PC-3 (cell line): ENCODE measurements around the gene DSG3. TPM values are rescaled to one million over a fixed set of nuclear protein-coding genes. Genes with fewer than 3 reads are reported as not detected.

ENCODE experiments used
- ATAC-seq: fragments of 200-7000 bp; cut with Tn5 transposase; 2 replicates; pipeline ENCODE4 v1.9.1; 2020; ENCODE audit warnings: mild to moderate bottlenecking, moderate library complexity
- BruUV-seq: library from RNA; stranded (reverse); fragments of 400-500 nt; replicated peaks from 2 replicates; lab custom pipeline; 2021; lab: Mats Ljungman, UMichigan
- CTCF ChIA-PET: fragments of 300-600 bp; sonication (Branson Sonifier 250); formaldehyde crosslinking; loops from one replicate; lab custom pipeline; 2022; ENCODE audit warnings: antibody characterized with exemption; lab: Charles Lee
- POLR2A ChIA-PET: fragments of 300-600 bp; sonication (Branson Sonifier 250); formaldehyde crosslinking; loops from one replicate; lab custom pipeline; 2022; ENCODE audit warnings: antibody characterized with exemption; ENCODE audit not compliant: unreplicated experiment; lab: Charles Lee
- DNase-seq: peaks from one replicate; pipeline ENCODE4 v3.0.0-alpha.2; 2015
- H2AFZ ChIP-seq: fragments of 300-600 bp; sonication (generic); 2 replicates; pipeline ENCODE4 v1.6.0; 2016; ENCODE audit warnings: antibody characterized with exemption, low read length
- H3F3A ChIP-seq: fragments of 300-600 bp; sonication (generic); one replicate; pipeline ENCODE4 v1.6.0; 2017; ENCODE audit warnings: antibody characterized with exemption, low read length, control low read depth, mild to moderate bottlenecking; ENCODE audit not compliant: unreplicated experiment
- H3K27ac ChIP-seq: fragments of 300-600 bp; sonication (generic); 2 replicates; pipeline ENCODE4 v1.5.1; 2016; ENCODE audit warnings: mild to moderate bottlenecking, low read length
- H3K27me3 ChIP-seq: fragments of 300-600 bp; sonication (generic); 2 replicates; pipeline ENCODE4 v1.6.1; 2016; ENCODE audit warnings: low read length, mixed read lengths
- H3K36me3 ChIP-seq: fragments of 300-600 bp; sonication (generic); 2 replicates; pipeline ENCODE4 v1.6.1; 2016; ENCODE audit warnings: low read depth, mixed run types, low read length, mixed read lengths
- H3K4me1 ChIP-seq: fragments of 300-600 bp; sonication (generic); 2 replicates; pipeline ENCODE4 v1.5.1; 2016; ENCODE audit warnings: low read length; ENCODE audit not compliant: insufficient read depth
- H3K4me2 ChIP-seq: fragments of 300-600 bp; sonication (generic); 2 replicates; pipeline ENCODE4 v1.6.0; 2016; ENCODE audit warnings: low read length
- H3K4me3 ChIP-seq: fragments of 300-600 bp; sonication (generic); 2 replicates; pipeline ENCODE4 v1.5.1; 2016; ENCODE audit warnings: mild to moderate bottlenecking, low read length, mixed read lengths
- H3K79me2 ChIP-seq: fragments of 300-600 bp; sonication (generic); 2 replicates; pipeline ENCODE4 v1.6.1; 2017; ENCODE audit warnings: low read length, mixed read lengths
- H3K9ac ChIP-seq: fragments of 300-600 bp; sonication (generic); 2 replicates; pipeline ENCODE4 v1.6.0; 2016; ENCODE audit warnings: mild to moderate bottlenecking, low read length
- H3K9me2 ChIP-seq: fragments of 300-600 bp; sonication (generic); replicated peaks from 2 replicates; pipeline ENCODE4 v1.6.1; 2016; ENCODE audit warnings: mixed run types, low read length, mixed read lengths
- H3K9me3 ChIP-seq: fragments of 300-600 bp; sonication (generic); 2 replicates; pipeline ENCODE4 v1.6.1; 2016; ENCODE audit warnings: low read length, mixed read lengths
- H4K20me1 ChIP-seq: fragments of 300-600 bp; sonication (generic); 2 replicates; pipeline ENCODE4 v1.6.1; 2016; ENCODE audit warnings: low read length, mixed read lengths
- EZH2 ChIP-seq: fragments of 300-600 bp; sonication (generic); IDR thresholded peaks from one replicate; pipeline ENCODE4 v1.6.1; 2017; ENCODE audit warnings: antibody characterized with exemption, mild to moderate bottlenecking, low read length; ENCODE audit not compliant: unreplicated experiment
- EZH2phosphoT487 ChIP-seq: fragments of 300-600 bp; sonication (generic); IDR thresholded peaks from 2 replicates; pipeline ENCODE4 v1.6.1; 2018; ENCODE audit warnings: mild to moderate bottlenecking, antibody characterized with exemption, low read length, borderline replicate concordance
- intact Hi-C: fragments of 100-400 bp; cut with micrococcal nuclease; formaldehyde crosslinking; loops from 2 replicates; pipeline ENCODE4 v1.9.0; 2023
- total RNA-seq: library from RNA; depleted of rRNA; stranded (reverse); fragments of >200 nt; gene quantifications from 2 replicates; pipeline ENCODE4 v1.2.3, GENCODE V29; 2014
- TF ChIP-seq, protein P1 (sequence below): fragments of 300-600 bp; sonication (generic); conservative IDR thresholded peaks from 2 replicates; pipeline ENCODE4 v1.5.1; 2017; ENCODE audit warnings: antibody characterized with exemption, low read depth, mild to moderate bottlenecking, low read length

The DSG3 gene
- total RNA-seq, 1 experiment from 2014 or later: not detected

DNA sequence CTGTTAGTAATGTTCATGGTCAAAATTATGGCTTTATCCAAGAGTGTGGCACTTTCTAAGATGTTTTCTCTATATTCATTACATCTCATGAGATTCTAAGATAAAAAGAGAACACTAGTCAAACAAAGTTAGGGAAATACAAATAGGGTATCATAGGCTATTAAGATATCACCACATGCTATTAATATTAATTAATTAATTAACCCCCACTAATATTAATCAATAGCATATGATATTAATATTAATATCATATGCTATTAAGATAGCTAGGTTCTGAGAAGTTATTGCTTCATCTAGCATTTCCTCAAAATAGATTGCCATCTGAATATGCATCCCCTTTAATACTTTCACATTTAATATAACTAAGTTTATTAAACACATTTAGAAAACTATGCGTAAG lies 22.1 kb downstream of the DSG3 start:
- no peaks in the 10 kb centered on the region for H3K9me2 ChIP-seq
- no peak overlapping the region for H3K9ac ChIP-seq
- no peaks in the 10 kb centered on the region for H3K79me2 ChIP-seq
- no peak overlapping the region for H3K4me2 ChIP-seq
- no peaks in the 10 kb centered on the region for H4K20me1 ChIP-seq
- no TSS peak for BruUV-seq
- CTCF ChIA-PET: no interaction called here
- no peaks in the 10 kb centered on the region for H3K36me3 ChIP-seq
- ATAC-seq (no peak), DNase-seq (no peak)
- TF ChIP-seq EZH2: no peak
- TF ChIP-seq, protein P1, sequence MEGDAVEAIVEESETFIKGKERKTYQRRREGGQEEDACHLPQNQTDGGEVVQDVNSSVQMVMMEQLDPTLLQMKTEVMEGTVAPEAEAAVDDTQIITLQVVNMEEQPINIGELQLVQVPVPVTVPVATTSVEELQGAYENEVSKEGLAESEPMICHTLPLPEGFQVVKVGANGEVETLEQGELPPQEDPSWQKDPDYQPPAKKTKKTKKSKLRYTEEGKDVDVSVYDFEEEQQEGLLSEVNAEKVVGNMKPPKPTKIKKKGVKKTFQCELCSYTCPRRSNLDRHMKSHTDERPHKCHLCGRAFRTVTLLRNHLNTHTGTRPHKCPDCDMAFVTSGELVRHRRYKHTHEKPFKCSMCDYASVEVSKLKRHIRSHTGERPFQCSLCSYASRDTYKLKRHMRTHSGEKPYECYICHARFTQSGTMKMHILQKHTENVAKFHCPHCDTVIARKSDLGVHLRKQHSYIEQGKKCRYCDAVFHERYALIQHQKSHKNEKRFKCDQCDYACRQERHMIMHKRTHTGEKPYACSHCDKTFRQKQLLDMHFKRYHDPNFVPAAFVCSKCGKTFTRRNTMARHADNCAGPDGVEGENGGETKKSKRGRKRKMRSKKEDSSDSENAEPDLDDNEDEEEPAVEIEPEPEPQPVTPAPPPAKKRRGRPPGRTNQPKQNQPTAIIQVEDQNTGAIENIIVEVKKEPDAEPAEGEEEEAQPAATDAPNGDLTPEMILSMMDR: no peak
- TF ChIP-seq EZH2phosphoT487: no peak
- POLR2A ChIA-PET: no interaction called here
- no peaks in the 10 kb centered on the region for H3K9me3 ChIP-seq
- no peaks in the 10 kb centered on the region for H3K27me3 ChIP-seq
- H3K4me1 ChIP-seq: no peaks in the 10 kb centered on the region
- no peak overlapping the region for H3K4me3 ChIP-seq
- no peak overlapping the region for H3K27ac ChIP-seq
- H2AFZ ChIP-seq: no peak overlapping the region
- no peaks in the 10 kb centered on the region for H3F3A ChIP-seq
- intact Hi-C loops: no loop called here

DNA sequence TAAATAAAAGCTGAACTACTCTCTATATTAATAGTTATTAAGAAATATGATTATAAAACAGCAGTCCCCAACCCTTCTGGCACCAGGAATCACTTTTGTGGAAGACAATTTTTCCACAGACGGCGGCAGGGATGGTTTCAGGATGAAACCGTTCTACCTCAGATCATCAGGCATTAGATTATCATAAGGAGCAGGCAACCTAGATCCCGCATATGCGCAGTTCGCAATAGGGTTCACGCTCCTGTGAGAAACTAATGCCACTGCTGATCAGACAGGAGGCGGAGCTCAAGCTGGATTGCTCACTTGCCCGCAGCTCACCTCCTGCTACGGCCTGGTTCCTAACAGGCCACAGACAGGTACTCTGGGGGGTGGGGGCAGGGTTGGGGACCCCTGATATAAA lies 31.1 kb downstream of the DSG3 start:
- no peaks in the 10 kb centered on the region for H3K36me3 ChIP-seq

GRCh38 chr18:31482051-31482450 lies 34.5 kb downstream of the DSG3 start:
- H3K27me3 ChIP-seq: no peaks in the 10 kb centered on the region
- H3K27ac ChIP-seq: no peak overlapping the region
- no TSS peak for BruUV-seq
- ATAC-seq: no peak
- no peaks in the 10 kb centered on the region for H3F3A ChIP-seq
- CTCF ChIA-PET: no interaction called here
- H3K4me2 ChIP-seq: no peak overlapping the region
- H3K9ac ChIP-seq: no peak overlapping the region
- H3K9me2 ChIP-seq: no peaks in the 10 kb centered on the region
- H3K79me2 ChIP-seq: no peaks in the 10 kb centered on the region
- intact Hi-C loops: no loop called here
- POLR2A ChIA-PET: interaction anchor here (0.7 kb wide), 1 partner anchor 28 kb away, joined by 5 read pairs; no protein-coding TSS in a partner anchor
- no peaks in the 10 kb centered on the region for H4K20me1 ChIP-seq
- peaks cover under 1% of the 10 kb centered on the region; the same call in 1 of the 2 replicates for H3K4me1 ChIP-seq
- no peak for DNase-seq
- no peak overlapping the region for H2AFZ ChIP-seq
- H3K9me3 ChIP-seq: no peaks in the 10 kb centered on the region
- H3K36me3 ChIP-seq: no peaks in the 10 kb centered on the region
- no peak for TF ChIP-seq EZH2phosphoT487
- no peak for TF ChIP-seq EZH2
- TF ChIP-seq, protein P1: no peak
- H3K4me3 ChIP-seq: no peak overlapping the region

More for the DNA sequence above, 31.1 kb downstream of the DSG3 start:
- BruUV-seq: no TSS peak
- no peak for TF ChIP-seq EZH2phosphoT487
- no peak for TF ChIP-seq EZH2
- TF ChIP-seq, protein P1: no peak
- intact Hi-C loops: no loop called here
- no peaks in the 10 kb centered on the region for H3F3A ChIP-seq
- ChIA-PET CTCF (no interaction called here), POLR2A (no interaction called here)
- H3K27me3 ChIP-seq: no peaks in the 10 kb centered on the region
- no peak overlapping the region for H3K27ac ChIP-seq
- H2AFZ ChIP-seq: no peak overlapping the region
- ATAC-seq (no peak), DNase-seq (no peak)
- H3K9me3 ChIP-seq: no peaks in the 10 kb centered on the region
- no peak overlapping the region for H3K4me3 ChIP-seq
- H3K79me2 ChIP-seq: no peaks in the 10 kb centered on the region
- H3K9ac ChIP-seq: no peak overlapping the region
- no peak overlapping the region for H3K4me2 ChIP-seq
- H3K9me2 ChIP-seq: no peaks in the 10 kb centered on the region
- H3K4me1 ChIP-seq: no peaks in the 10 kb centered on the region
- no peaks in the 10 kb centered on the region for H4K20me1 ChIP-seq
